NT2/D1 (cell line): ENCODE data around the gene ITGA5.

ENCODE experiments used
- DNase-seq: peaks from one replicate; pipeline ENCODE4 v3.0.0-alpha.2; 2011; ENCODE audit warnings: low read depth, low spot score
- H3K27me3 ChIP-seq: 2 replicates; pipeline ENCODE4 v1.6.0; 2011; ENCODE audit warnings: mild to moderate bottlenecking; ENCODE audit not compliant: insufficient read length, insufficient read depth
- H3K36me3 ChIP-seq: 2 replicates; pipeline ENCODE4 v1.6.1; 2011; ENCODE audit warnings: mild to moderate bottlenecking, low read length, mixed read lengths; ENCODE audit not compliant: insufficient read depth, insufficient read length
- H3K4me1 ChIP-seq: 2 replicates; pipeline ENCODE4 v1.5.1; 2011; ENCODE audit not compliant: insufficient read depth, insufficient read length
- H3K4me3 ChIP-seq: 2 replicates; pipeline ENCODE4 v1.5.1; 2011; ENCODE audit warnings: low read depth; ENCODE audit not compliant: insufficient read length
- H3K9ac ChIP-seq: 2 replicates; pipeline ENCODE4 v1.6.0; 2011; ENCODE audit warnings: low read depth; ENCODE audit not compliant: insufficient read length
- H3K9me3 ChIP-seq: 2 replicates; pipeline ENCODE4 v1.5.1; 2011; ENCODE audit warnings: mild to moderate bottlenecking, low read length; ENCODE audit not compliant: insufficient read depth
- SUZ12 ChIP-seq: IDR thresholded peaks from 2 replicates; pipeline ENCODE4 v1.6.1; 2011; ENCODE audit not compliant: insufficient read length, insufficient read depth; ENCODE audit errors: extremely low read depth
- YY1 ChIP-seq: IDR thresholded peaks from 2 replicates; pipeline ENCODE4 v1.6.1; 2011; ENCODE audit not compliant: insufficient read length, insufficient read depth
- ZNF274 ChIP-seq: IDR thresholded peaks from 2 replicates; pipeline ENCODE4 v1.6.1; 2011; ENCODE audit warnings: mild to moderate bottlenecking, low read depth, low read length

Gene ITGA5

GRCh38 chr12:54387114-54387467 is 32.0 kb downstream of the ITGA5 start:
- no peak for DNase-seq
- no peaks in the 10 kb centered on the region for H3K36me3 ChIP-seq
- no peaks in the 10 kb centered on the region for H3K9me3 ChIP-seq
- peak overlapping the region; percentile 39 for H3K9ac ChIP-seq
- H3K27me3 ChIP-seq, result no peaks in the 10 kb centered on the region
- no peak overlapping the region for H3K4me3 ChIP-seq
- H3K4me1 ChIP-seq, result peaks cover 50% of the 10 kb centered on the region
- no peak for TF ChIP-seq YY1
- no peak for TF ChIP-seq SUZ12
- TF ChIP-seq ZNF274, result no peak

DNA sequence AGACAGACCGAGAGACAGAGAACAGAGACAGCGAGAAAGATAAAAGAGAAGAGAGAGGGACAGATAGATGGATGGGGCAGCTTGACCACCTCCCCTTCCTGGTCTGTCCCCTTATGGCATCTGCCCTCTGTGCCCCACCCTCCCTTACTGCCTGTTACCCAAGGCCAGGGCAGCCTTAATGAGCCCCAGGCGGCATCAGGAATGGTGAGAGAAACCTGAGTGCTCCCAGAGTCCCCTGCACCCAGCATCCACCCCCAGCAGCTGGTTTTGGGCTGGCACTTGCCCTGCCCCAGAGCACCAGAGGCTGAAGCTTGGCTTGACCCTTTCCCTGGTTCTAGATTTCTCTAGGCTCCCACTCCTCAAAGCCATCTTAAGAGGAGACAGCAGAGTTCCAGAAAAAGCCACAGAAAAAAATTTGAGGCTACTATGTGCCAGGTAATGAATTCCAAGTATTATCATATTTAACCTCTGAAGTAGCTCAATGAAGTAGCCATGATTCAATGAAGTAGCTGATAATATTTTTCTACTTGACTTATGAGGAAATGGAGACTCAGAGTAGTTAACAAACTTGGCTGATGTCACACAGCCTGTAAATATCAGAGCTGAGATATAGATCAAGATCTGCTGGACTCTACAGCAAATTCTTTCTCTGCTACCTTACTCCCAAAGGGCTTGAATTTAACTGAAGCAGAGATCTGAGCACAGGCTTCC is 32.5 kb downstream of the ITGA5 start:
- H3K36me3 ChIP-seq, result peaks cover 3% of the 10 kb centered on the region
- H3K27me3 ChIP-seq, result no peaks in the 10 kb centered on the region
- H3K9ac ChIP-seq, result peak overlapping the region; percentile 39
- no peaks in the 10 kb centered on the region for H3K9me3 ChIP-seq
- no peak for DNase-seq
- TF ChIP-seq ZNF274 (no peak), YY1 (no peak), SUZ12 (no peak)
- peaks cover 45% of the 10 kb centered on the region for H3K4me1 ChIP-seq
- no peak overlapping the region for H3K4me3 ChIP-seq

DNA sequence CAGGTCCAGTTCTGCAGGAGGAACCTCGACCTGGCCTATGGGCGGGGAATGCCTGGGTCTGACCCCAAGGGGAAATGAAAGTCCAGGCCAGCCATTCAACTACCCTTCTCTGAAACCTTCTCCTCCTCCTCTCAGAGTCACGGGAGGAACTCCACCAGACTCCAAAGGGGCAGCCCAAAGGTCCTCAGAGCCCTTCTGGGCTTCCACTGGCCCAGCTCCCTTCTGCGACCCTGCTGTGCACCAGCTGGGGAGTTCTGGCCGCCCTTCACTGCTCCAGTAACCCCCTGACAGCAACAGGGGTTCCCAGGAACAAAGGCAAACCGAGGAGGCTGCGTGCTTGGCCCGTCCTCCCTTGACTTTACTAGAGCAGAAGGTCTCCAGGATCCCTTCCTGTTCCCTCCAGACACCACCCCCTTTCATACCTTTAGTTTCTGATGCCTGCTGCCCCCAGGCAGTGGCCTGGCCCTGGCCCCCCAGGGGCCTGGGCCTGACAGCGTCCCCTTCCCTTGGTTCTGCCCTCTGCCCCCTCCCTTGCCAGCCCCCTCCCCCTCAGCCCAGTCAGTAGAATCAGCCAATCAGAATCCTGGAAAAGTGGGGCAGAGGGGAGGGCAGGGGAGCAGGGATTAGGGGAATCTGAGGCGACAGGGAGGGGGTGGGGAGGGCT is 33.7 kb downstream of the ITGA5 start:
- H3K9me3 ChIP-seq, result no peaks in the 10 kb centered on the region
- TF ChIP-seq ZNF274 (no peak), YY1 (no peak), SUZ12 (no peak)
- no peaks in the 10 kb centered on the region for H3K27me3 ChIP-seq
- H3K4me3 ChIP-seq, result peak overlapping the region; percentile 21
- peaks cover 8% of the 10 kb centered on the region for H3K36me3 ChIP-seq
- no peak for DNase-seq
- peaks cover 45% of the 10 kb centered on the region for H3K4me1 ChIP-seq
- peak overlapping the region; percentile 58 for H3K9ac ChIP-seq

GRCh38 chr12:54384591-54385041 is 34.5 kb downstream of the ITGA5 start, which contains the start of gene ZNF385A:
Gene ZNF385A (minus strand): TSS chr12:54384733. CDS start chr12:54384514, 219 bp downstream.
- H3K4me3 ChIP-seq, result peak within 1 kb of the TSS; percentile 21
- H3K4me1 ChIP-seq, result peaks cover 39% of the 10 kb centered on the region
- DNase-seq, result no peak
- no peak for TF ChIP-seq YY1
- TF ChIP-seq ZNF274, result no peak
- no peak for TF ChIP-seq SUZ12
- peaks cover 8% of the 10 kb centered on the region for H3K36me3 ChIP-seq
- peak within 1 kb of the TSS; percentile 65 for H3K9ac ChIP-seq
- H3K27me3 ChIP-seq, result no peaks in the 10 kb centered on the region
- no peaks in the 10 kb centered on the region for H3K9me3 ChIP-seq

DNA sequence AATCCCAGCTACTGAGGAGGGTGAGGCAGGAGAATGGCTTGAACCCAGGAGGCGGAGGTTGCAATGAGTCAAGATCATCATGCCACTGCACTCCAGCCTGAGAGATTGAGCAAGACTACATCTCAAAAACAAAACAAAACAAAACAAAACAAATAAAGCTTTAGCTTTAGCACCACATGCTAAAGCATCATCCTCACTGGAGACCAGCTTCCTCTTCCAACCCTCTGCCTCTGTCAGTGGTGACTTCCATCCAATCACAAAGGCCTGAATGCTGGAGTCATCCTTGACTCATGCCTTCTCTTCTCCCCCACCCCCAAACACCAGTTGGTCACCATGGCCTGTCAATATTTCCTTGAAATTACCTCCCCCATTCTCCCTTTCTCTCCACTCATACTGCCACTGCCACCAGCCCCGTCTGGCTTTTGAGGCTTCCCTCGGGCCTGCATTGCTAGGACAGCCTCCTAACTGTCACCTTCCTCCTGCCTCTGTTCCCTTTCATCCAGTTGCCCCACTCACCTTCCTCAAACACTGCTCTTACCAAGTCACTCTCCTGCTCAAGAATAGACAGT is 35.9 kb downstream of the ITGA5 start:
- H3K4me1 ChIP-seq, result peaks cover 39% of the 10 kb centered on the region
- DNase-seq, result no peak

GRCh38 chr12:54381136-54381535 is 37.9 kb downstream of the ITGA5 start:
- no peak overlapping the region for H3K9ac ChIP-seq
- DNase-seq, result no peak
- TF ChIP-seq YY1 (no peak), ZNF274 (no peak), SUZ12 (no peak)
- peaks cover 19% of the 10 kb centered on the region for H3K36me3 ChIP-seq
- H3K9me3 ChIP-seq, result no peaks in the 10 kb centered on the region
- no peaks in the 10 kb centered on the region for H3K27me3 ChIP-seq
- H3K4me1 ChIP-seq, result peaks cover 33% of the 10 kb centered on the region
- H3K4me3 ChIP-seq, result no peak overlapping the region

More for the DNA sequence above, 35.9 kb downstream of the ITGA5 start:
- Histone ChIP-seq H3K9me3 (no peaks in the 10 kb centered on the region), H3K4me3 (no peak overlapping the region), H3K9ac (no peak overlapping the region), H3K27me3 (no peaks in the 10 kb centered on the region), H3K36me3 (peaks cover 10% of the 10 kb centered on the region)
- no peak for TF ChIP-seq SUZ12
- TF ChIP-seq YY1, result no peak
- no peak for TF ChIP-seq ZNF274

DNA sequence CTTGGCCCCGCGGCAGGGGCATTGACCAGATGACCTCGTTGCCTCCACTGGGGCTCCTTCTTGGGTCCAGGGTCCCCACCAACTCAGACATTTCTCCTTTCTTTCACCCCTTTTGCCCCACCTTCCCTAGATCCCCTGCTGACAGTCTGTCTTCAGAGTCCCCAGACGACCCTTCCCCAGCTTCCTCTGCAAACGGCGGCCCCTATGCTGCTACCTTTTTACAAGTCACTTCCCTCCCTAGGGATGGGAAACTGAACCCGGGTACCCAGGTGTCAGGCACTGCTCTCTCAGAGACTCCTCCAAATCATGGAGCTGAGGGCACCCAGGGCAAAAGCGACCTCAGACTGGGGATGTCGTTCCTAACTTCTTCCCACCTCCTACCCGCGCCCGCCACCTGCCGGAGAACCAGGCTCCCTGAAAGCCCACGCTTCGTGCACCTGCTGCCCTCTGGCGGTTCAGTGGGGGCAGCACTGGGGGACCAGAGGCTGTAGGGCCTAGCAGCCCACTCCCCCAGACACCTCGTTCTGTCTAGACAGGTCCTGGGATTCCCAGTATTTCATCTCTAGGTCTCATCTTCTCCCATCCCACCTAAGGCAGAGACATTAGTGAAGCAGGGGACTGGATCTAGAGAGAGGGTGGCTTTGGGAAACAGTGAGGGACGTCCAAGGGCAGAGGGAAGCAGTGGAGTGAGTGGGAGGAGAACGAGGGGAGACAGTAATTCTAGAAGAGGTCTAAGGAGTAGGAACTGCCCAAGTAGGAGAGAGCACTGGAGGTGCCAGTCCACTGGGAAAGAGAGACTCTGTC is 39.5 kb downstream of the ITGA5 start:
- H3K27me3 ChIP-seq, result no peaks in the 10 kb centered on the region
- H3K36me3 ChIP-seq, result peaks cover 25% of the 10 kb centered on the region
- peak; percentile 87 for DNase-seq
- TF ChIP-seq SUZ12 (no peak), ZNF274 (no peak), YY1 (no peak)
- peak overlapping the region; percentile 27 for H3K4me3 ChIP-seq
- no peaks in the 10 kb centered on the region for H3K9me3 ChIP-seq
- peak overlapping the region; percentile 35 for H3K9ac ChIP-seq
- peaks cover 28% of the 10 kb centered on the region for H3K4me1 ChIP-seq
